DOHH2 (cell line): Measurements from ENCODE around the gene NAB1.

Experiments
- H3F3A ChIP-seq: fragments of 200-600 bp; sonication (generic), shearing (Covaris generic); 2 replicates; pipeline ENCODE4 v1.6.0; 2016; ENCODE audit warnings: antibody characterized with exemption, mild to moderate bottlenecking; ENCODE audit not compliant: control insufficient read depth, insufficient read depth
- H3K27ac ChIP-seq: fragments of 200-600 bp; sonication (generic); 2 replicates; pipeline ENCODE4 v1.5.1; 2014; ENCODE audit warnings: low read depth, mild to moderate bottlenecking, low read length, moderate library complexity
- H3K27me3 ChIP-seq: fragments of 200-600 bp; sonication (generic); 2 replicates; pipeline ENCODE4 v1.6.1; 2014; ENCODE audit warnings: mild to moderate bottlenecking, low read length, mixed read lengths; ENCODE audit not compliant: control insufficient read depth
- H3K36me3 ChIP-seq: fragments of 200-600 bp; sonication (generic); 2 replicates; pipeline ENCODE4 v1.6.1; 2014; ENCODE audit warnings: mild to moderate bottlenecking, low read length, moderate library complexity, mixed read lengths; ENCODE audit not compliant: control insufficient read depth
- H3K4me1 ChIP-seq: fragments of 200-600 bp; sonication (generic); 2 replicates; pipeline ENCODE4 v1.6.1; 2014; ENCODE audit warnings: mild to moderate bottlenecking, low read length, mixed read lengths; ENCODE audit not compliant: control insufficient read depth
- H3K4me2 ChIP-seq: fragments of 200-600 bp; sonication (generic); 2 replicates; pipeline ENCODE4 v1.6.0; 2014; ENCODE audit warnings: mild to moderate bottlenecking, low read length, moderate library complexity
- H3K4me3 ChIP-seq: fragments of 200-600 bp; sonication (generic); 2 replicates; pipeline ENCODE4 v1.5.1; 2014; ENCODE audit warnings: mild to moderate bottlenecking, low read length, mixed read lengths
- H3K79me2 ChIP-seq: fragments of 200-600 bp; sonication (generic); 2 replicates; pipeline ENCODE4 v1.6.1; 2014; ENCODE audit warnings: mild to moderate bottlenecking, low read length, mixed read lengths; ENCODE audit not compliant: control insufficient read depth
- H3K9me2 ChIP-seq: fragments of 200-600 bp; sonication (generic); replicated peaks from 2 replicates; pipeline ENCODE4 v1.6.1; 2014; ENCODE audit warnings: mild to moderate bottlenecking, low read length, mixed read lengths; ENCODE audit not compliant: control insufficient read depth
- H3K9me3 ChIP-seq: fragments of 200-600 bp; sonication (generic); 2 replicates; pipeline ENCODE4 v1.6.1; 2014; ENCODE audit warnings: antibody characterized with exemption, low read length, mixed read lengths; ENCODE audit not compliant: control insufficient read depth, insufficient read depth
- H4K20me1 ChIP-seq: fragments of 200-600 bp; sonication (generic); 2 replicates; pipeline ENCODE4 v1.6.0; 2014; ENCODE audit warnings: low read depth, mild to moderate bottlenecking, antibody characterized with exemption, low read length, moderate library complexity; ENCODE audit not compliant: control insufficient read depth, insufficient read depth
- EZH2phosphoT487 ChIP-seq: fragments of 200-600 bp; sonication (generic); IDR thresholded peaks from 2 replicates; pipeline ENCODE4 v1.6.1; 2017; ENCODE audit warnings: borderline replicate concordance, mild to moderate bottlenecking, antibody characterized with exemption, low read length, moderate library complexity, mixed read lengths
- TF ChIP-seq, protein P1 (sequence below): fragments of 200-600 bp; sonication (generic); IDR thresholded peaks from one replicate; pipeline ENCODE4 v1.5.1; 2014; ENCODE audit warnings: antibody characterized with exemption, mild to moderate bottlenecking, low read depth, low read length; ENCODE audit not compliant: poor library complexity, severe bottlenecking

NAB1 gene

DNA sequence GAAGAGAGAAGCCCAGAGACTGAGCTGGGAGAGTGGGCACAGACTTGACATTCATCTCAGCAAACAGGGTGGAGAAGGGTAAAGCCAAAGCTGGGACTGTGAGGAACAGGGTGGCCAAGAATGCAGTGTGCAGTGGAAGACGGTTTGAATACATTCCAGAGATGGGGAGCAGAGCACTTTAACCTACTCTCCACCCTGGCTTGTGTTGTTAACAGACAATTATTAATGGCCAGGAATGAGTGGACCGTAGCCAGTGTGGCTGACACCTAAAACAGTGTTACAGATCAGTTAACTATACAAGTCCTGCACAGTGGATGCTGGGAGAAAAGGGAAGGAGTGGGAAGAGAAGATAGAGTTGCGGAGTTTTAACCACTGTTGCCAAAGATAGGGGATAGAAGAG lies 7.4 kb upstream of the NAB1 start:
- H3K27ac ChIP-seq = no peak overlapping the region

DNA sequence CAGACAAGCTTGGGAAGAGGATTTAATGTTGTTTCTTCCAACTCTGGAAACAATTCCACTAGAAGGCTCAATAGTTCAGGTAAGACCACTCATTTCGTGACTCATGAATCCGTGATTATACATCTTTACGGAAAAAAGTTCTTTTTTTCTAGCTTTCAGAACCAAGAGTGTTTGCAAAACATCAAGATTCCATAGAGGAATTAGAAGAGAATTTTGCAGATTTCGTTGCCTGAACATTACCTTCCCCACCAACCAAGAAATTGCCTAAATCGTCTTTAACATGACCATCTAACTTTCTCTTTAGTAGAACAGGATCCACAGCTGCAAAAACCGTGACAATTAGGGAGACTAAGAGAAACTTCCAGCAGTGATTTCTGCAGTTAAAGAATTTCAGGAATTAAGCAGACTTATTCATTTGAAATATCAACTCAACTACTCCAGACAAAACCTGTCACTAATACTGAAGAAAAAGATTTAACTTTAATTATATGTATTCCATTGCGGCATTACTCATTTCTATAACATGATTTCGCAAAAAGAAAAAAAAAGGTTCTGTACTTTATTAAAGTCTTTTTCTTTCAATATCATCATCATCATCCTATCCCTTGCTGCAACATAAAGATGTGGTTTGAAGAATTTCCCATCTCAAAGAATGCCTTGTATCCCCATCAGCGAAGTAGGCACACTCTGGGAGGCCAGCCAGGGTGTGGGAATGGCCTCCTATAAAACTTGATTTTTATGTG lies 1.9 kb upstream of the NAB1 start:
- Histone ChIP-seq H3F3A (peaks cover 13% of the 10 kb centered on the region), H3K79me2 (peaks cover 29% of the 10 kb centered on the region), H3K27ac (no peak overlapping the region), H3K27me3 (no peaks in the 10 kb centered on the region), H3K9me3 (no peaks in the 10 kb centered on the region), H3K36me3 (peaks cover 13% of the 10 kb centered on the region), H3K4me1 (peaks cover 31% of the 10 kb centered on the region), H4K20me1 (peaks cover 4% of the 10 kb centered on the region; the same call in 1 of the 2 replicates), H3K4me2 (no peak overlapping the region), H3K4me3 (no peak overlapping the region), H3K9me2 (no peaks in the 10 kb centered on the region)
- TF ChIP-seq, protein P1, sequence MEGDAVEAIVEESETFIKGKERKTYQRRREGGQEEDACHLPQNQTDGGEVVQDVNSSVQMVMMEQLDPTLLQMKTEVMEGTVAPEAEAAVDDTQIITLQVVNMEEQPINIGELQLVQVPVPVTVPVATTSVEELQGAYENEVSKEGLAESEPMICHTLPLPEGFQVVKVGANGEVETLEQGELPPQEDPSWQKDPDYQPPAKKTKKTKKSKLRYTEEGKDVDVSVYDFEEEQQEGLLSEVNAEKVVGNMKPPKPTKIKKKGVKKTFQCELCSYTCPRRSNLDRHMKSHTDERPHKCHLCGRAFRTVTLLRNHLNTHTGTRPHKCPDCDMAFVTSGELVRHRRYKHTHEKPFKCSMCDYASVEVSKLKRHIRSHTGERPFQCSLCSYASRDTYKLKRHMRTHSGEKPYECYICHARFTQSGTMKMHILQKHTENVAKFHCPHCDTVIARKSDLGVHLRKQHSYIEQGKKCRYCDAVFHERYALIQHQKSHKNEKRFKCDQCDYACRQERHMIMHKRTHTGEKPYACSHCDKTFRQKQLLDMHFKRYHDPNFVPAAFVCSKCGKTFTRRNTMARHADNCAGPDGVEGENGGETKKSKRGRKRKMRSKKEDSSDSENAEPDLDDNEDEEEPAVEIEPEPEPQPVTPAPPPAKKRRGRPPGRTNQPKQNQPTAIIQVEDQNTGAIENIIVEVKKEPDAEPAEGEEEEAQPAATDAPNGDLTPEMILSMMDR = no peak
- no peak for TF ChIP-seq EZH2phosphoT487

More for the DNA sequence above, 7.4 kb upstream of the NAB1 start:
- Histone ChIP-seq H3F3A (peaks cover 3% of the 10 kb centered on the region), H4K20me1 (no peaks in the 10 kb centered on the region), H3K9me3 (no peaks in the 10 kb centered on the region), H3K9me2 (no peaks in the 10 kb centered on the region), H3K27me3 (no peaks in the 10 kb centered on the region), H3K4me3 (no peak overlapping the region), H3K79me2 (no peaks in the 10 kb centered on the region), H3K4me1 (peaks cover 19% of the 10 kb centered on the region), H3K4me2 (no peak overlapping the region), H3K36me3 (peaks cover 3% of the 10 kb centered on the region; the same call in 1 of the 2 replicates)
- TF ChIP-seq EZH2phosphoT487 = no peak
- TF ChIP-seq, protein P1 = no peak

GRCh38 chr2:190648289-190649034 lies 421 bp upstream of the NAB1 start:
- peak overlapping the region; percentile 80 for H3K4me3 ChIP-seq
- peaks cover 35% of the 10 kb centered on the region for H3K4me1 ChIP-seq
- H3K27me3 ChIP-seq = no peaks in the 10 kb centered on the region
- H3K9me2 ChIP-seq = no peaks in the 10 kb centered on the region
- H4K20me1 ChIP-seq = peaks cover 4% of the 10 kb centered on the region; the same call in 1 of the 2 replicates
- no peaks in the 10 kb centered on the region for H3K9me3 ChIP-seq
- H3K27ac ChIP-seq = peak overlapping the region; percentile 62
- TF ChIP-seq, protein P1 = no peak
- no peak for TF ChIP-seq EZH2phosphoT487
- H3F3A ChIP-seq = peaks cover 13% of the 10 kb centered on the region
- H3K36me3 ChIP-seq = peaks cover 14% of the 10 kb centered on the region
- peak overlapping the region; percentile 74 for H3K4me2 ChIP-seq
- peaks cover 44% of the 10 kb centered on the region for H3K79me2 ChIP-seq
